WTC11 (cell line): ENCODE data around the gene FAF1. TPM values are rescaled to one million over a fixed set of nuclear protein-coding genes. Genes with fewer than 3 reads are reported as not detected.

Source experiments
- ATAC-seq: fragments of 200-7000 bp; cut with Tn5 transposase; 2 replicates; pipeline ENCODE4 v1.10.0; 2021; ENCODE audit warnings: mild to moderate bottlenecking, moderate library complexity
- CTCF ChIA-PET: fragments of 300-600 bp; sonication (Branson Sonifier 250); formaldehyde crosslinking; loops from one replicate; lab custom pipeline; 2021; ENCODE audit warnings: antibody characterized with exemption; lab: Charles Lee
- POLR2A ChIA-PET: fragments of 350-600 bp; sonication (Branson Sonifier 250); formaldehyde crosslinking; loops from one replicate; lab custom pipeline; 2021; ENCODE audit warnings: antibody characterized with exemption; lab: Charles Lee
- DNase-seq: peaks from one replicate; pipeline ENCODE4 v3.0.0; 2021; ENCODE audit warnings: low spot score
- H3K27ac Mint-ChIP-seq: 2 replicates; pipeline ENCODE4 v1.8.0; 2021; ENCODE audit warnings: mixed read lengths
- H3K27me3 Mint-ChIP-seq: 2 replicates; pipeline ENCODE4 v1.8.0; 2021; ENCODE audit warnings: low read depth, mild to moderate bottlenecking, moderate library complexity, mixed read lengths
- H3K36me3 Mint-ChIP-seq: 2 replicates; pipeline ENCODE4 v1.8.0; 2021; ENCODE audit warnings: mixed read lengths
- H3K4me1 Mint-ChIP-seq: 2 replicates; pipeline ENCODE4 v1.8.0; 2022; ENCODE audit warnings: mixed read lengths
- H3K4me3 Mint-ChIP-seq: 2 replicates; pipeline ENCODE4 v1.8.0; 2021; ENCODE audit warnings: mild to moderate bottlenecking, moderate library complexity, mixed read lengths
- H3K9me3 Mint-ChIP-seq: 2 replicates; pipeline ENCODE4 v1.8.0; 2021; ENCODE audit warnings: mixed read lengths
- ATF1 ChIP-seq: sonication (generic); formaldehyde crosslinking; IDR thresholded peaks from 2 replicates; pipeline ENCODE4 v1.8.1; 2023; ENCODE audit warnings: mild to moderate bottlenecking, moderate library complexity, missing genetic modification reagents
- CTCF ChIP-seq: fragments of 200-600 bp; IDR thresholded peaks from 2 replicates; pipeline ENCODE4 v1.8.0; 2022; ENCODE audit warnings: antibody characterized with exemption
- ERG ChIP-seq: fragments of 250-450 bp; sonication (Bioruptor Pico); IDR thresholded peaks from 2 replicates; pipeline ENCODE4 v1.8.0; 2021; ENCODE audit warnings: mild to moderate bottlenecking
- ESRRA ChIP-seq: sonication (generic); formaldehyde crosslinking; IDR thresholded peaks from 2 replicates; pipeline ENCODE4 v1.8.1; 2022; ENCODE audit warnings: mild to moderate bottlenecking, missing genetic modification reagents, borderline replicate concordance
- FOXJ3 ChIP-seq: sonication (generic); formaldehyde crosslinking; IDR thresholded peaks from 2 replicates; pipeline ENCODE4 v1.9.0; 2021; ENCODE audit warnings: missing genetic modification reagents, mild to moderate bottlenecking, borderline replicate concordance
- FOXP1 ChIP-seq: sonication (generic); formaldehyde crosslinking; IDR thresholded peaks from 2 replicates; pipeline ENCODE4 v1.8.0; 2022; ENCODE audit warnings: missing genetic modification reagents, mild to moderate bottlenecking, moderate library complexity, borderline replicate concordance
- GRHL2 ChIP-seq: fragments of 250-450 bp; sonication (Bioruptor Pico); IDR thresholded peaks from 2 replicates; pipeline ENCODE4 v1.8.0; 2022; ENCODE audit warnings: mild to moderate bottlenecking, moderate library complexity; ENCODE audit not compliant: insufficient replicate concordance, severe bottlenecking
- IRF1 ChIP-seq: sonication (generic); formaldehyde crosslinking; IDR thresholded peaks from 2 replicates; pipeline ENCODE4 v1.8.0; 2023; ENCODE audit warnings: missing genetic modification reagents
- JAZF1 ChIP-seq: fragments of 250-450 bp; sonication (Bioruptor Pico); IDR thresholded peaks from 2 replicates; pipeline ENCODE4 v1.9.0; 2021; ENCODE audit warnings: moderate library complexity, mild to moderate bottlenecking, inconsistent platforms
- NFE2L1 ChIP-seq: sonication (generic); formaldehyde crosslinking; IDR thresholded peaks from 2 replicates; pipeline ENCODE4 v1.8.1; 2023; ENCODE audit warnings: missing genetic modification reagents
- PREB ChIP-seq: sonication (generic); formaldehyde crosslinking; IDR thresholded peaks from 2 replicates; pipeline ENCODE4 v1.8.1; 2022; ENCODE audit warnings: mild to moderate bottlenecking, missing genetic modification reagents, moderate library complexity, borderline replicate concordance
- PRRX2 ChIP-seq: fragments of 250-450 bp; sonication (Bioruptor Pico); IDR thresholded peaks from 2 replicates; pipeline ENCODE4 v1.8.0; 2021; ENCODE audit warnings: mild to moderate bottlenecking
- SMAD4 ChIP-seq: sonication (generic); formaldehyde crosslinking; IDR thresholded peaks from 2 replicates; pipeline ENCODE4 v1.8.0; 2022; ENCODE audit warnings: mild to moderate bottlenecking, missing genetic modification reagents
- ZMAT4 ChIP-seq: fragments of 250-450 bp; sonication (Bioruptor Pico); IDR thresholded peaks from 2 replicates; pipeline ENCODE4 v1.9.0; 2021; ENCODE audit warnings: mild to moderate bottlenecking
- ZNF121 ChIP-seq: sonication (generic); formaldehyde crosslinking; IDR thresholded peaks from 2 replicates; pipeline ENCODE4 v1.8.0; 2023; ENCODE audit warnings: missing genetic modification reagents
- ZNF138 ChIP-seq: sonication (generic); formaldehyde crosslinking; conservative IDR thresholded peaks from 2 replicates; pipeline ENCODE4 v1.8.1; 2022; ENCODE audit warnings: mild to moderate bottlenecking, moderate library complexity, missing genetic modification reagents
- ZNF232 ChIP-seq: sonication (generic); formaldehyde crosslinking; IDR thresholded peaks from 2 replicates; pipeline ENCODE4 v1.8.0; 2022; ENCODE audit warnings: mild to moderate bottlenecking, missing genetic modification reagents
- ZNF317 ChIP-seq: sonication (generic); formaldehyde crosslinking; IDR thresholded peaks from 2 replicates; pipeline ENCODE4 v1.8.1; 2023; ENCODE audit warnings: low read depth, mild to moderate bottlenecking, moderate library complexity, missing genetic modification reagents, borderline replicate concordance
- ZNF423 ChIP-seq: fragments of 250-450 bp; sonication (Bioruptor Pico); IDR thresholded peaks from 2 replicates; pipeline ENCODE4 v2.1.2; 2022; ENCODE audit warnings: mild to moderate bottlenecking, moderate library complexity
- ZNF671 ChIP-seq: fragments of 250-450 bp; sonication (Bioruptor Pico); IDR thresholded peaks from 2 replicates; pipeline ENCODE4 v1.8.0; 2021; ENCODE audit warnings: mild to moderate bottlenecking
- ZSCAN18 ChIP-seq: fragments of 250-450 bp; sonication (Bioruptor Pico); IDR thresholded peaks from 2 replicates; pipeline ENCODE4 v2.1.2; 2022; ENCODE audit warnings: mild to moderate bottlenecking, moderate library complexity
- total RNA-seq: library from RNA; stranded (reverse); gene quantifications from 3 replicates; pipeline ENCODE4 v1.2.3, GENCODE V29; 2021

The FAF1 gene
- total RNA-seq, 1 experiment from 2014 or later: 53.5 TPM

GRCh38 chr1:50831300-50832061 is 128.6 kb downstream of the FAF1 start:
- Mint-ChIP-seq H3K9me3 (peaks cover 46% of the 10 kb centered on the region), H3K4me3 (no peak overlapping the region), H3K4me1 (no peaks in the 10 kb centered on the region), H3K27me3 (no peaks in the 10 kb centered on the region), H3K27ac (no peak overlapping the region), H3K36me3 (peaks cover 30% of the 10 kb centered on the region)
- CTCF ChIA-PET: no interaction called here
- TF ChIP-seq ZNF317 (CRISPR knock-in tag) (peak; percentile 81), ZNF232 (CRISPR knock-in tag) (no peak)
- ATAC-seq (no peak), DNase-seq (no peak)
- POLR2A ChIA-PET: no interaction called here

- DNase-seq (no peak), ATAC-seq (no peak)
- CTCF ChIA-PET: no interaction called here
- Mint-ChIP-seq H3K36me3 (peaks cover 32% of the 10 kb centered on the region), H3K4me3 (no peak overlapping the region), H3K9me3 (peaks cover 53% of the 10 kb centered on the region), H3K27me3 (no peaks in the 10 kb centered on the region), H3K27ac (no peak overlapping the region), H3K4me1 (no peaks in the 10 kb centered on the region)
- POLR2A ChIA-PET: no interaction called here
- no peak for TF ChIP-seq ZMAT4 (CRISPR knock-in tag)
- no peak for TF ChIP-seq CTCF
- TF ChIP-seq ERG (CRISPR knock-in tag): no peak
- no peak for TF ChIP-seq IRF1
- TF ChIP-seq ZNF423 (CRISPR knock-in tag): no peak
- TF ChIP-seq FOXJ3 (CRISPR knock-in tag): no peak
- no peak for TF ChIP-seq GRHL2 (CRISPR knock-in tag)
- no peak for TF ChIP-seq ATF1 (CRISPR knock-in tag)
- TF ChIP-seq ZNF121 (CRISPR knock-in tag): no peak
- TF ChIP-seq FOXP1 (CRISPR knock-in tag): no peak
- TF ChIP-seq PREB (CRISPR knock-in tag): no peak
- no peak for TF ChIP-seq ESRRA
- no peak for TF ChIP-seq ZNF671 (CRISPR knock-in tag)
- no peak for TF ChIP-seq SMAD4 (CRISPR knock-in tag)
- TF ChIP-seq PRRX2: no peak
- TF ChIP-seq ZSCAN18 (CRISPR knock-in tag): no peak
- TF ChIP-seq ZNF138 (CRISPR knock-in tag): no peak
- TF ChIP-seq JAZF1: no peak
- no peak for TF ChIP-seq NFE2L1 (CRISPR knock-in tag)
Measured at GRCh38 chr1:50830621-50831020, 129.4 kb downstream of the FAF1 start.
